Right atrium auricular region (tissue), 2 donors: ENCODE results near the gene SLC4A1. TPM values are rescaled to one million over a fixed set of nuclear protein-coding genes. Genes with fewer than 3 reads are reported as not detected.

Experiments
- DNase-seq: peaks from one replicate; pipeline ENCODE4 v3.0.0-alpha.2; 2019; ENCODE audit warnings: low spot score
- H3K27ac ChIP-seq, 2 donors: fragments of 200-600 bp; sonication (generic); 1 replicate in 1 of 2; 2 replicates in 1 of 2; pipeline ENCODE4 v1.5.1; 2016 to 2019
- H3K27me3 ChIP-seq, 2 donors: fragments of 200-600 bp; sonication (generic); one replicate each; pipeline versions ENCODE4 v1.5.1 to v1.6.0; 2017 to 2019
- H3K36me3 ChIP-seq: fragments of 200-600 bp; sonication (generic); one replicate; pipeline ENCODE4 v1.5.1; 2016
- H3K4me1 ChIP-seq, 2 donors: fragments of 200-600 bp; sonication (generic); one replicate each; pipeline versions ENCODE4 v1.5.1 to v1.6.0; 2017 to 2019
- H3K4me3 ChIP-seq, 2 donors: fragments of 200-600 bp; sonication (generic); 1 replicate in 1 of 2; 2 replicates in 1 of 2; pipeline ENCODE4 v1.5.1; 2017 to 2019; ENCODE audit warnings: mild to moderate bottlenecking in 1 of 2, moderate library complexity in 1 of 2
- H3K9me3 ChIP-seq, 2 donors: fragments of 200-600 bp; sonication (generic); one replicate each; pipeline ENCODE4 v1.5.1; 2019
- CTCF ChIP-seq, 2 donors: fragments of 200-600 bp; sonication (generic); IDR thresholded peaks; one replicate each; pipeline ENCODE4 v1.5.1; 2019; ENCODE audit warnings: antibody characterized with exemption in 2 of 2
- total RNA-seq, 2 donors: library from RNA; depleted of rRNA; stranded (reverse); fragments of >200 nt; gene quantifications; one replicate each; pipeline ENCODE4 v1.1.0, GENCODE V29; 2016

Gene SLC4A1
- 1 to 10 TPM in 1 of 2 donors, under 1 TPM in 1; 0.47 to 1.1 TPM for total RNA-seq

GRCh38 chr17:44267818-44268490, at the start of gene SLC4A1:
Gene SLC4A1, minus strand, starts transcription at chr17:44268135. Its CDS starts 5,269 bp downstream, at chr17:44262866.
- Histone ChIP-seq H3K27me3 (no peaks in the 10 kb centered on the region), H3K9me3 (no peaks in the 10 kb centered on the region), H3K4me3 (no peak within 1 kb of the TSS), H3K27ac (no peak within 1 kb of the TSS), H3K4me1 (peaks cover 0 to 9% of the 10 kb centered on the region in 2 donors), H3K36me3 (no peaks in the 10 kb centered on the region)
- no peak for DNase-seq
- no peak for TF ChIP-seq CTCF (IDR thresholded peaks at IDR 0.05)

GRCh38 chr17:44317545-44317944, 49.6 kb upstream of the SLC4A1 start:
- TF ChIP-seq CTCF (IDR thresholded peaks at IDR 0.05), result no peak

GRCh38 chr17:44315760-44316731, 48.1 kb upstream of the SLC4A1 start:
- H3K36me3 ChIP-seq, result peaks cover 18% of the 10 kb centered on the region
- TF ChIP-seq CTCF (IDR thresholded peaks at IDR 0.05), result no peak
- no peak for DNase-seq
- peaks cover 0 to 17% of the 10 kb centered on the region in 2 donors for H3K4me1 ChIP-seq
- H3K9me3 ChIP-seq, result no peaks in the 10 kb centered on the region
- H3K4me3 ChIP-seq, result no peak overlapping the region
- no peak overlapping the region for H3K27ac ChIP-seq
- peaks cover 6 to 19% of the 10 kb centered on the region in 2 donors for H3K27me3 ChIP-seq

More at GRCh38 chr17:44317545-44317944, 49.6 kb upstream of the SLC4A1 start:
- Histone ChIP-seq H3K9me3 (no peaks in the 10 kb centered on the region), H3K36me3 (peaks cover 27% of the 10 kb centered on the region), H3K4me1 (peaks cover 0 to 17% of the 10 kb centered on the region in 2 donors), H3K27ac (no peak overlapping the region), H3K4me3 (no peak overlapping the region), H3K27me3 (peaks cover 6 to 19% of the 10 kb centered on the region in 2 donors)
- no peak for DNase-seq

- H3K27me3 ChIP-seq, result peaks cover 6 to 19% of the 10 kb centered on the region in 2 donors
- H3K36me3 ChIP-seq, result peaks cover 8% of the 10 kb centered on the region
- H3K9me3 ChIP-seq, result no peaks in the 10 kb centered on the region
- H3K4me3 ChIP-seq, result peak overlapping the region; percentile 11 to 34
- peaks cover 0 to 17% of the 10 kb centered on the region in 2 donors for H3K4me1 ChIP-seq
- no peak for DNase-seq
- H3K27ac ChIP-seq, result no peak overlapping the region
- TF ChIP-seq CTCF (IDR thresholded peaks at IDR 0.05), result no peak
Observed at GRCh38 chr17:44314869-44315661, 47.1 kb upstream of the SLC4A1 start.

- Histone ChIP-seq H3K27ac (no peak overlapping the region), H3K4me3 (no peak overlapping the region), H3K9me3 (no peaks in the 10 kb centered on the region), H3K4me1 (peaks cover 0 to 17% of the 10 kb centered on the region in 2 donors), H3K36me3 (peaks cover 3% of the 10 kb centered on the region), H3K27me3 (peaks cover 6 to 19% of the 10 kb centered on the region in 2 donors)
- DNase-seq, result no peak
- TF ChIP-seq CTCF (IDR thresholded peaks at IDR 0.05), result no peak
Observed at GRCh38 chr17:44314524-44314868, 46.6 kb upstream of the SLC4A1 start.
